Stimulated activated CD4-positive, alpha-beta T cell treated with anti-CD3 and anti-CD28 coated beads, Interleukin-12 subunit alpha, Interleukin-12 subunit beta, amount 100 ng/mL, for 24 hours (primary cell): ENCODE results near the gene ACTL10.
A peak's percentile ranks its signal among the peaks of the same experiment; 100 is the strongest.

Source experiments
- DNase-seq, 2 experiments: peaks; one replicate each; pipeline ENCODE4 v3.0.0-alpha.2; 2020; ENCODE audit warnings: low read depth in 2 of 2

ACTL10 gene

DNA sequence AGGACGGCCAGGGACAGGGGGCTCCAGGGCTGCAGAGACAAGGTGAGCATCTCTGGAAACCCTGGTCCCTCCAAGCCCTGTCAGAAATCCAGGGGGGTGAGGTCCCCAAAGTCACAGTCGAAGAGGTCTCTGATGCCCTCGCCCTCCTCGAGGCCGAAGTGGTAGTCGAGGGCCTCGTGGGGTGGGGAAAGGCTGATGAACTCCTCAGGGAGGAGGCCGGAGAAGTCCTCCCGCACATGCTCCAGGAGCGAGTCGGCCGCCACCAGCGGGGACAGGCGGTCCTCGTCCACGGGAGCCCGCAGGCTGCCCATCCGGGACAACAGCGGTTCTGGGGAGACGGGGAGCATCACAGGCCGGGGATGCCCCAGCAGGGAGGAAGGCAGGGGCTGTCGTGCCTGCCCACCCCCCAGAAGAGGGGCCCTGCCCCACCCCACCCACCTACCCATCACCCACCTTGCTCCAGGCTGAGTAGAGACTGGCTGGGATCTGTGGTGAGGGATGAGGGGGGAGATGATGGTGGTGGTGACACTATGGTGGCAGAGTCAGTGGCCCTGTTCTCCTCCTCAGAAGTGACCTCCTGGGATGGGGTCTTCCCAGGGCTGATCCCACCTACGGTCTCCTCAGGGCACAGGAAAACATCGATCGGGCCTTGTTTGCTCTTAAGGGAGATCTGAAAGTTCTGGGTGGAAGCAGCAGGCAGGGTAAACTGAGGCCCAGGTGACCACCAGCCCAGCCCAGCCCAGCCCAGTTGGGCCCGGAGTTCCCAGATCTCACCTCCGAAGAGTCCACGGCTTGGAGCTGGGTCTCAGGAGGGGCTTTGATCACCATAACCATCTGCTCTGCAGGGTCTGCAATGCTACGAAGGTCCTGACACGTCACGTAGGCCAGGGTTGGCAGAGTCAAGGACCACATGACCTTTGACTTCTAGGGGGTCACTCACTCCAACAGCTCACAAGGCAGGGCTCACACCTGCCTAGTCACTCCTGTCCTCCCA, 10.2 kb downstream of the ACTL10 start:
- DNase-seq, result no peak

DNA sequence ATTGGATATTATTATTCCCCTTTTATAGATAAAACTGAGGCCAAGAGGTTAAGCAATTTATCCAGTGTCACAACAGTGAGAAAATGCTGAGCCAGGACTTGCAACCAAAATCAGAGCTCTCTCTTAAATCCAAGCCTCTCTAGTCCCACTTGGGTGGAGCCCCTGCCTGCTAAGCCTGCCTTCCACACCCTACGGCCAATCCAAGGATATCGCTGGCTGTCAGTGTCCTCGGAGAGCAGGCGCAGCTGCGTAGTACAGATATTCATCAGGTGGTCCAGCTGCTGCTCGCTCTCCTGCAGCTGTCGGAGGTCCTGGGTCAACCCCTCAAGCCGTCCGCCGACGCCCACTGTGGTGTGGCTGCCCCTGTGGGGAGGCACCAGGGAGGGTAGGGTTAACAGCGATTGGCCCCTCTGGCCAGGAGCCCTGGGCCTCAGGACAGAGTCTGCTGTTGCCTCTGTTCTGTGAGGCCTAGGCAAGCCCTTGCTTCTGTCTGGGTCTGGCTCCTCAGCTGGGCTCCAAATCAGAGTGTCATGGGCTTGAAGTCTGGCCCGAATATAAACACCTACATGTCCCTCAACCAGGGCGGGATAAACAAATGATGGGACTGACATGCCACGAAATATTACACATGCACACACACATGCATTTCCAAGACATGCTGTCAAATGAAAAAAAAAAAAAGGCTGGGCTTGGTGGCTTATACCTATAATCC, 11.4 kb downstream of the ACTL10 start:
- DNase-seq, result no peak

DNA sequence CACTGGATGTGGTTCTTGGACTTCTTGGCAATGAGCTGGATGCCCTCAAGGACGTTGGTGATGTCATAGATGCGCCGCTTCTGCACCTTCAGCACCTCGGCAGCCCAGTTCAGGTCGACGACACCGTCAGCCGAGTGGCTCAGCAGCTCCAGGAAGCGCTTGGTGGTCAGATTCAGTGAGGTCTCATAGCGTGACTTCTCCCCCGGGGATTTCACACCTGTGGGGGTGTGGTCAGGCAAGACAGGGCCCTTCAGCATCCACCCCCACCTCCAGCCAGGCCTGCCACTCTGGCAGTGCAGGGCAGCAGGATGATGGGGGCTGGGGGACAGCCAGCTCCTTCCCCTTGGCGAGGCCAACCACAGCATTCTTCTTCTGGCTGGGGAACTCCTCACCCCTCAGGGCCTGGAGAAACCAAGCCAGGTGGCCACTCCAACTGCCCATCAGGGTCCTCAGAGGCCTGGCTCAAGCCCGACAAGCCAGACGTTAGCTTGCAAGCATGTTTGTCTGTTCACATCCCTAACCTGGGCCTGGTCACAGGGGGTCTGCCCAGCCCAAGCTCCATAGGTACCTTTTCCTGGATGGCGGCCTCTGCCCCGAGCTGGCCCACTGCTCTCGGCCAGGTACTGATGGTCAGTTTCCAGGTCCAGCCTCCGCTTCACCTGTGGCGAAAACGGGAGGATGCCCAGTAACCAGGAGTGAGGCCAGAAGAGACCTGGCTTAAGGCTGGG, 13.2 kb downstream of the ACTL10 start:
- no peak for DNase-seq

DNA sequence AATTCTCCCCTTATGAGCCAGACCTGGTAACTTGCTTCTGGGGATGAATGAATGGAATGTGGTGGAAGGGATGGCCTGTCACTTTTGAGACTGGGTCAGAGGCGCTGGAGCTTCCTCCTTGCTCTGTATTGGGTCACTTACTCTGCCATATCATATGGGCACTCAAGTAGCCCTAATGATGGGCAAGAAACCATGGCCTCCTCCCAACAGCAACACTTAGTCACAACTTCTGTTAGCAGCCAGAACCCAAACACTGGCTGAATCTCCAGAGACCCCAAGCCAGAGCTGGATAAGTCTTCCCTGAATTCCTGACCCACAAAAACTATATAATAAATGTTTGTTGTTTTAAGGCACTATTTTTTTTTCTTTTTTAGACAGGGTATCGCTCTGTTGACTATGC, 13.9 kb downstream of the ACTL10 start:
- no peak for DNase-seq

DNA sequence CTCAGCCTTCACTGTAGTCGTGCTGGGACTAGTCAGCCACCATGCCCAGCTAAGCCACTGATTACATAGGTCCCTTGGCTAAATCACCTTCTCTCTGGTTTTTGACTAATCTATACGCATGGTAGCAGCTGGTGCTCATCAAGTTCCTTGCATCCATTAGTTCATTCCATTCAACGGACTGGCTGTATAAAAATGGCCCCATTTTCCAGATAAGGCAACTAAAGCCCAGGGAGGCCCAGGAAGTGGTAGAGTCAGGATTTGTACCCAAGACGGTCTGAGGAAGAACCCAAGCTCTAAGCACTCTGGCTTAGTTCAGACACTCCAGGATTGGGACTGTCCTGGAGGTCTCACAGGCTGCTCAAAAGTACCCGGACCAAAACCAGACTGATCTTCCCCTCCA, 14.5 kb downstream of the ACTL10 start:
- no peak for DNase-seq

DNA sequence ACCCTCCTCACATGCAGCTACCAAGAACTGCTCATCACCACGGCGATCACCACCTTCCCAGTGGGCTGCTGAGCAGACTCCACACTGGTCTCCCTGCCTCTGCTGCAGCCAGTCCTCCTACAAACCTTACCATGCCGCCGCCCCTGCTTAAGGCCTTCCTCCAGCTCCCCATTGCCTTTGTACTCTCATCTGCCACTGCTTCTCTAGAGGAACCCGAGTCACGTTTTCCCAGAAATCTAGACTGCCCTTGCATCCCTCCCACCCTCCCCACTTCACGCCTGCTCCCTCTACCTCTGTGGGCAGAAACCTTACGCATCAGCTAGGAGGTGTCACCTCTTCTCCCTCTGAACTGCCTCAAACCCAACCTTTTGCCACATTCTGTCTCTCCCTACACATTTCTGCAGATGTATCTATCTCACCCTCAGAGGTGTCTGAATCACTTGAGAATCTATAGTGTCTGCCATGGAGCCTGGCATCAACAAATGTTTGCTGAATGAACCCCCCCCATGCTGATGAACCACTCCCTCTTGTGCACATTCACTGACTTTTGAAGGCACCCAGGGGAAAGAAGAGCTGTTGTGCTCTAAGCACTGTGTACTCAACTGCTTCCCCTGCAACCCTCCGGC, 15.1 kb downstream of the ACTL10 start:
- DNase-seq, result no peak

DNA sequence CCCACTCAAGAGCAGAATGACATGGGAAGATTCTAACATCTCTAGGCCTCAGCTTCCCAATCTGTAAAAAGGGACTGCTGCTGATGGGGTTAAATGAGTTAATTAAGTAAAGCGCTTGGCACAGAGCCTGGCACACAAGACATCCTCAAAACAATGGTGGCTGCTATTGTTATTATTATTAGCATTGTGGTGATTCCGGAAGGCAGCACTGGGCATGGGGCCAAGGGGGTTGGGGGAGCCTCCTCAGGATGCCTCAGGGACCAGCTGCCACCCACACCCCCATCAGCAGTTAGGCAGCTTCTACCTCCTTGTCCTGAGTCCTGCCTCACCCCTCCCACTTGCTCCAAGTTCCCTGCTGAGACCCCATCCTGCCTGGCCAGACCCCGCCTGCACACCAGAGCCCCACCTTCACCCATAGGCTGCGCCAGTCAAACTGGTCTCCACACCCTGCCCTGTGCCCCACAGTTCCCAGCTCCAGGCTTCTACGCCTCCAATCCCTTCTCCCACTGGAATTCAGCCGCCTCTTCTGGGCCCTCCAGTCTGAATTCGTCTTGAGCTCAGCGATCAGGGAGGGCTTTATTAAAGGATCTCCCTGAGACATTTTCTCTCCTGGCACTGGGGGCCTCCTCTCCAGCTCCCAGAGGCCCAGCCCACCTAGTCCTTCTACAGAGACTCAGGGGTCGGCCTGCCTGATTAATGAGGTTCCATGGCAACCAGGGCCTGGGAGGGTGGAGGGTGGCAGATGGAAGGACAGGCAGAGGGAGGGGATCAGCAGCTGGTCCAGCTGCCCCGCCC, 18.0 kb downstream of the ACTL10 start:
- no peak for DNase-seq

DNA sequence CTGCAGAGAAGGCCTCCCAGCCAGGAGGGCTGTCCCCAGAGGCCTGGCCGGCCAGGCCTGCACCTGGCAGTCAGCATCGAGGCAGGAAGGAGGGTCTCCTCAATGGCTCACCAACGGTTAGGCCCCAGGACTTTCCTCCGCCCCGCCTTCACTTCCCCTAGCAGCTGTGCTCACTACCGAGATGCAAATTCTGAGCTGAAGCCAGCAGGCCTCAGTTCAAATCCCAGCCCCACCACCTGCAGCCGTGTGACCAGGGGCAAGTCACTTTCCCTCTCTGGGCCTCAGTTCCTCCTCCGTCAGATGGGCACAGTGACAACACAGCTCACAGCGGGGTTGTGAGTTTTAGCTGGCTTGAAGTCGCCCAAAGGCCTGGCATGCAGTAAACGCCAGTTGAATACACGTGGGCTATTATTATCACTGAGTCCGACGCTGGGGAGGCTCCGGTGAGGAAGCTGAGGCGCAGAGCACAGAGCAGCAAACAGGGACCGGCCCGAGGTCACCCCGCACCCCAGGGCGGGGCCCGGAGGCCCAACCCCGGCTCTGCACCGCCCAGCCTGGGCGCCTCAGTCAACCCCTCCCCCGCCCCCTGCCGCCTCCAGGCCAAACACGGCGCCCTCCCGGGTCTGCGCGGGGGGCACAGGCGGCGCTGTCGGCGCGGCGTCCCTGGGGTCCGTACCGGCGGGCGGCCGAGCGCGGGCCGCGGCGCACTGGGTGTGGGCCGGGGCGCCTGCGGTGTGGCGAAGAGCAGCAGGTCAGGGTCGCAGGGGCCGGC, 18.8 kb downstream of the ACTL10 start:
- DNase-seq, result peak in 1 of 2 experiments; percentile 73

DNA sequence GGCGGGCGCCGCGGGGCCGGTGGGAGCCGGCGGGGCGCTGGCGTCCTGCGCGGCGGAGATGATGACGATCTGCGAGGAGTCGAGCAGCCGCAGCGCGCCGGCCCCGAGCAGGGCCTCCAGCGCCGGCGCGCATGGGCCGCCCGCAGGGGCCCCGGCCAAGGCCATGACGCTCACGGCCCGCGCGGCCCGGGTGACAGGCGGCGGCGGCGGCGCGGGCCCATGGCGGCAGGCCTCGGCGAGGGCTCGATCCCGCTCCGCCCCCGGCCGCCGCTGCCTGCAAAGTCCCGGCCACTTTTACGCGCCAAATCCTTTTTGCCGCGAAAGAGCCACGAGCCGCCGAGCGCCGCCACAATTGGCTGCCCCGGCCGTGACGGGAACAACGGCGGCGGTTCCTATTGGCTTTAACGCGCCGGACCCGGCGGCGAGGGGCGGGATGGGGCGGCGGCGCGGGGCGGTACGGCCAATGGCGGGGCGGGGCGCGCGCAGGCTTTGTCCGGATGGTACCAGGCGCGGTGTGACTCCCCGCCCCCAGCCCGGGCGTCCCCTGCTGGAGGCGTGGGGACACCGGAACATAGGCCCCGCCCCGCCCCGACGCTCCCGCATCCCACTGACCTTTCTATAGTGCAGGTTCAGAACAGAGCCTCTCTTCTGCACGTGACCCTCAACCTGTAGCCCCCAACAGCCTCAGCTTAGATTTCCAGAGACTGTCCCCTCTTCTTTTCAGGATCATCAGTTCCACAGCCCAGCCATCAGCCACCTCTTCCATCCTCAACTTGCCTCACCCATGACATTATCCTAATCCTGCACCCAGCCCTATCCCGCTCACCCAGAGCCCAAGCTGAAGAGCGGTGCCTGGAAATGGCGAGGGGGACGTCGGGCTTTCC, 19.6 kb downstream of the ACTL10 start, which contains the start of gene E2F1:
Gene E2F1, minus strand, starts transcription at position 286 of the 884 bp plus-strand sequence. Its CDS starts 121 bp downstream, at position 165.
- DNase-seq, result peak; percentile 94 to 95

DNA sequence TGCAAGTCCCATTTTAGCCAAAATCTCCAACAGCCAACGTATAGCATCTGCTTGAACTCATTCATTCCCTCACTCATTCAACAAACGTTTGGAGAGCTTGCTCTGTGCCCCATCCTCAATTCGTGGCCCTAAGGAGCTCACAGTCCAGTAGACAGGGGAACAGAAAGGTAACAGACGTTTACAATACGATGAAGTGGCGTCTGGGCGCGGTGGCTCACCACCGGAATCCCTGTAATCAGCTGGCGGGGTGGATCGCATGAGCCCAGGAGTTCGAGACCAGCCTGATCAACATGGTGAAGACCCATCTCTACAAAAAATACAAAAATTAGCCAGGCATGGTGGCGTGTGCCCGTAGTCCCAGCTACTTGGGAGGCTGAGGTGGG, 20.2 kb downstream of the ACTL10 start:
- no peak for DNase-seq

DNA sequence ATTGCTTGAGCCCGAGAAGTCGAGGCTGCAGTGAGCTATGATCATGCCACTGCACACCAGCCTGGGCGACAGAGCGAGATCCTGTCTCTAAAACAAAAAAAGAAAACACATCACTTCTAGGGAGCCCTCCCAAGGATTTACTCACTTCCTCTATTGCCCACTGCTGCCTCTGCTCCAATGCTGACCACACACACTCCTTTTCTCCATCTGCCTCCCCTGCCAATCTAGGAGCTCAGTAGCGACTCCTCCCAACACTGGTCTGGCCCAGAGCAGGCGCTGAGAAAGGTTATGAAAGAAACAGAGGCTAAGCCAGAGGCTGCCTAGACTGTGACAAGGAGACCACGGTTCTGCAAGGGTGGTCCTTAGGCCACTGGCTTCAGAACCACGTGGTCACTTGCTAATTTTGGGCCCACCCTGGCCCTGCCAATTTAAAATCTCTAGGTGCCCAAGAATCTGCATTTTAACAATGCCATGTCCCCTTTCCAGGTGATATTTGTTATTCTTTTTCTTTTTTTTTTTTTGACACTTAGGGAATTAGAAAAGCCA, 20.7 kb downstream of the ACTL10 start:
- DNase-seq, result no peak

DNA sequence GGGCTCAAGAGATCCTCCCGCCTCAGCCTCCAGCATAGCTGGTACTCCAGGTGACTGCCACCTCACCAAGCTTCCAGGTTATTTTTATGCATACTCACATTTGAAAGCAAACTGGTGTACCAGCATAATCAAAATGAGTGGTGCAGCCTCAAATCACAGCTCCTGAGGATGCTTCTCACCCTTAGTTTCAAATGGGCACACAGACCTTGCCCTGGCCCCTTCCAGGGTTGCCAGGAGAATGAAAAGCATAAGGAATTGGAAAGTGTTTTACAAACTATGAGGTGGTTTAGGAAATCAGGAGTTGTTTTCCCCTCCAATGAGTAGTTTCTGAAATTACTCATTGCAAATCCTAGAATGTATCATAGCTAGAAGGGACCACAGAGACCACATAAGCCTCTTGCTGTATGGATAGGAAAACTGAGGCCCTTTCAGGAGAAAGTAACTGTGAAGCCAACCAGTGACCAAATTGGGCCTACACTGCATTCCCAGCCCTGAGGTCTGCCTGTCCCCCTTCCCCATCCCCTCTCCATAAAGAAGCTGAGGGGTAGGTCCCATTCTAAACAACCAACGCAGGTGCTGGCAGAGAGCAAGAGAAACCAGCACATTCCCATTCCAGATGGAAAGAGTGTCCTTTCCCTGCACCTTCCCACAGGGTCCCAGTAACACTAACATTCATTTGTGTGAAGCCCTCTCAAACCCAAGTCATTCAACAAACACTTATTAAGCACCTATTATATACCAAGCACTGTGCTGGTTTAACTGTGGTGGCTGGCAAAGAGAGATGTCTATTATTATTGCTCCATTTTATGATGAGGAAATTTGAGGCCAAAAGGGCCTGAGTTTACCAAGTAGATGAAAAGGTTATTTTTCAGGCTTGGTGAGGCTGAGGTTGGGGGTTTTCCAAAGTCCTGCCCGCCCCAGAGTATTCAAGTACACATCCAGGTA, 21.5 kb downstream of the ACTL10 start:
- DNase-seq, result no peak

DNA sequence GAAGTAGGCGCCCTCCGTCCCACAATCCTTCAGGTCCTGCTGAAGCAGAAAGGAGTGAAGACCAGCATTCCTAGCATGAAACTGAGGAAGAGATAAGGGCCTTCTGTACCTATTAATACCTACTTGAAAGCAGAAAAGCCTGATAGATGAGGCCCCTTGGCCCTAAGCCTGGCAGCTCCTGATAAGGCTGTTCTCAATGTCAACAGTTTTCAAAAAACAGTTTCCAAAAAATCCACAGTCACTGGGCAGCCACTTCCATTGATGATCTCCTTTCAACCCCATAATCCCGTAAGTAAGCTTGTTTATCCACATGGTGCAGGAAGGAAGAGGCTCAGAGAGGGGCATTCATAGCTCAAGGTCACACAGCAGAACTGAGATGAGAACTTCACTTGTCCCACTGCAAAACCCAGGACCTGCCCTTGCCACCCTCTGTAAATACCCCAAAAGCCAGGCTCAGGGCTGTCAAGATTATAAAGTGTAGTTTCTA, 22.2 kb downstream of the ACTL10 start:
- no peak for DNase-seq

DNA sequence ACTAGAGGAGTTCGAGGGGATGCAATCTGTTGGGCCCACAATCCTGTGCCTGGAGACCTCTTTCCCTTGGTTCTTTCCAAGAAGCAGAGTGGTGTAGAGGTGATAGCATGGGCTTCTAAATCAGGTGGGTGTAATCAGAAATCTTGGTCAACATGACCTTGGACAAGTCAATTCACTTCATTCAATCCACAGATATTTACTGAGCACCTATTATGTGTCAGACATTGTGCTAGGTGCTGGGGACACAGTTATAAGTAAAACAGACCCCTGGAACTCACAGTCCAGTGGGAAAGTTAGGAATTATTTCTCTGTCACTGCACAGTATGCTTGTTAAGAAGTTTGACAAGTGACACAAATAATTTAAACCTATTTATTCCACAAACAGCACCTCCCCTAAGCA, 22.8 kb downstream of the ACTL10 start:
- DNase-seq, result no peak

DNA sequence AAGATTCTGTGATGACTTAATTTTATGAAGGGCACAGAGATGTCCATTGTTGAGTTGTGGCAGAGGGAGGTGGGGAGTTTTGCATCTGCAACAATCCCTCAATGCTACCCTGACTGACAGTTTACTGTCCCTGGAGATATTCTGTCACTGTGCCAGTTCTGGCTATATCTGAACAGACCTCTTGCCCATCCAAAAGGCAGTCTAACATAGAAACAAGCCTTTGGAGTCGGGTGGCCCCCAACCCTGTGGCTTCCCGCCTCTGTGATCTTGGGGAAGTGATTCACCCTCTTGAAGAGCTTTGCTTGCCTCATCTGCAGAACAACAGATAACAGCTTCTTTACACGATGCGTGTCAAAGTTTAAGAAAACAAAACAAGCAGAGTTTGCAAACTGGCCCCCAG, 23.2 kb downstream of the ACTL10 start:
- DNase-seq, result no peak

DNA sequence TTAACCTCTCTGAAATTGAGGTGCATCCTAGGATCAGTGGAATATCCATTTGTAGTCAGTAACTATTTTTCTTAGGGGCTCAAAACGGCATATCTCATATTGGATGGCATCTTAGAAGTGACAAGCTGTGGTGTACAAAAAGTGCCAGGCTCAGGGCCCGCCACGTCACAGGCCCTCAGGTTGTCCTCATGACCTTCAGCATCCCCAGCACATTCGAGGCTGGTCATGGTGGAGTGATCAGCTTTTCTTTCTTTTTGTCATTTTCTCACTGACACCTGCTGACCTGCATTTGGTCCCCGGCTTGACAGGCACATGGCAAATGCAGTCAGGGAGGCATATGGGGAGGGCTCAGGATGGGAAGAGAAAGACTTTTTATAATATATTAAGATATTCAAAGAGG, 26.5 kb downstream of the ACTL10 start:
- no peak for DNase-seq
